Measurements from ENCODE around the gene MED7. TPM values are rescaled to one million over a fixed set of nuclear protein-coding genes. Genes with fewer than 3 reads are reported as not detected.

Gene MED7
- total and polyA plus RNA-seq, 9 of the 15 experiments (the other 6 are each of a cell fraction or from before 2014, with no cell fraction given) = 4.5 to 38.7 (median 12.2) TPM

- TF ChIP-seq CREB3L1 (IDR thresholded peaks at IDR 0.05; ENCODE audit: borderline replicate concordance, low read depth) (no peak), ZNF764 (CRISPR knock-in tag; IDR thresholded peaks at IDR 0.05; ENCODE audit: low read depth) (no peak), ZNF740 (CRISPR knock-in tag; IDR thresholded peaks at IDR 0.05) (no peak), ZNF740 (tag; IDR thresholded peaks at IDR 0.05) (no peak), MCM3 (IDR thresholded peaks at IDR 0.05) (no peak), ZNF134 (CRISPR knock-in tag; conservative IDR thresholded peaks at IDR 0.05) (no peak), DIDO1 (tag; IDR thresholded peaks at IDR 0.05; ENCODE audit: low read depth) (no peak), KLF1 (tag; IDR thresholded peaks at IDR 0.05) (no peak), MEF2A (IDR thresholded peaks at IDR 0.05; ENCODE audit: control insufficient read depth, low read depth, low read length) (no peak), MED1 (CRISPR knock-in tag; IDR thresholded peaks at IDR 0.05; ENCODE audit: borderline replicate concordance) (no peak), PCBP1 (IDR thresholded peaks at IDR 0.05; ENCODE audit: low read depth, low read length, poor library complexity, severe bottlenecking) (no peak), ZBED1 (IDR thresholded peaks at IDR 0.05) (no peak)
Measured at GRCh38 chr5:157116483-157116954, 26.1 kb downstream of the MED7 start (continued).
